ENCODE measurements around the gene WDR45B. TPM values are rescaled to one million over a fixed set of nuclear protein-coding genes. Genes with fewer than 3 reads are reported as not detected.
A peak's percentile ranks its signal among the peaks of the same experiment; 100 is the strongest.

The WDR45B gene
- total RNA-seq, 1 donor from 2014 or later = 63.1 TPM

GRCh38 chr17:82630212-82630611 is 18.0 kb downstream of the WDR45B start:
- H3K9me3 Mint-ChIP-seq = no peaks in the 10 kb centered on the region
- peaks cover 2% of the 10 kb centered on the region for H3K4me1 Mint-ChIP-seq (ENCODE audit: low read depth)
- H3K36me3 Mint-ChIP-seq (ENCODE audit: low read depth) = peaks cover 61% of the 10 kb centered on the region
- no peak overlapping the region for H3K27ac Mint-ChIP-seq
- H3K27me3 Mint-ChIP-seq (ENCODE audit: low read depth) = no peaks in the 10 kb centered on the region
- intact Hi-C loops (cut with micrococcal nuclease) = no loop called here
- no peak overlapping the region for H3K4me3 Mint-ChIP-seq (ENCODE audit: low read depth)
- no peak for DNase-seq (ENCODE audit: low spot score)

- no peak for DNase-seq (ENCODE audit: low spot score)
- peaks cover 64% of the 10 kb centered on the region for H3K36me3 Mint-ChIP-seq (ENCODE audit: low read depth)
- H3K4me3 Mint-ChIP-seq (ENCODE audit: low read depth) = no peak overlapping the region
- H3K4me1 Mint-ChIP-seq (ENCODE audit: low read depth) = peaks cover 2% of the 10 kb centered on the region
- no peaks in the 10 kb centered on the region for H3K9me3 Mint-ChIP-seq
- H3K27ac Mint-ChIP-seq = no peak overlapping the region
- intact Hi-C loops (cut with micrococcal nuclease) = no loop called here
- no peaks in the 10 kb centered on the region for H3K27me3 Mint-ChIP-seq (ENCODE audit: low read depth)
These were observed 18.5 kb downstream of the WDR45B start for GRCh38 chr17:82629748-82630147.

GRCh38 chr17:82627405-82627804 is 20.8 kb downstream of the WDR45B start:
- no peak for DNase-seq (ENCODE audit: low spot score)
- Mint-ChIP-seq H3K27ac (no peak overlapping the region), H3K4me1 (ENCODE audit: low read depth) (no peaks in the 10 kb centered on the region), H3K27me3 (ENCODE audit: low read depth) (no peaks in the 10 kb centered on the region), H3K4me3 (ENCODE audit: low read depth) (no peak overlapping the region), H3K9me3 (no peaks in the 10 kb centered on the region), H3K36me3 (ENCODE audit: low read depth) (peaks cover 66% of the 10 kb centered on the region)
- intact Hi-C loops (cut with micrococcal nuclease) = no loop called here

- Mint-ChIP-seq H3K9me3 (no peaks in the 10 kb centered on the region), H3K36me3 (ENCODE audit: low read depth) (peaks cover 70% of the 10 kb centered on the region), H3K27ac (no peak overlapping the region), H3K4me3 (ENCODE audit: low read depth) (no peak overlapping the region), H3K27me3 (ENCODE audit: low read depth) (no peaks in the 10 kb centered on the region), H3K4me1 (ENCODE audit: low read depth) (no peaks in the 10 kb centered on the region)
- DNase-seq (ENCODE audit: low spot score) = no peak
- intact Hi-C loops (cut with micrococcal nuclease) = no loop called here
These were observed 24.5 kb downstream of the WDR45B start for GRCh38 chr17:82623707-82624106.

GRCh38 chr17:82619641-82620040 is 28.6 kb downstream of the WDR45B start:
- H3K36me3 Mint-ChIP-seq (ENCODE audit: low read depth) = peaks cover 70% of the 10 kb centered on the region
- H3K9me3 Mint-ChIP-seq = no peaks in the 10 kb centered on the region
- no peak overlapping the region for H3K27ac Mint-ChIP-seq
- no peaks in the 10 kb centered on the region for H3K27me3 Mint-ChIP-seq (ENCODE audit: low read depth)
- intact Hi-C loops (cut with micrococcal nuclease) = no loop called here
- H3K4me1 Mint-ChIP-seq (ENCODE audit: low read depth) = no peaks in the 10 kb centered on the region
- no peak for DNase-seq (ENCODE audit: low spot score)
- no peak overlapping the region for H3K4me3 Mint-ChIP-seq (ENCODE audit: low read depth)

- no peaks in the 10 kb centered on the region for H3K4me1 Mint-ChIP-seq (ENCODE audit: low read depth)
- peaks cover 69% of the 10 kb centered on the region for H3K36me3 Mint-ChIP-seq (ENCODE audit: low read depth)
These were observed 29.0 kb downstream of the WDR45B start for GRCh38 chr17:82619211-82619610.

GRCh38 chr17:82616021-82616711 is 32.1 kb downstream of the WDR45B start:
- DNase-seq (ENCODE audit: low spot score) = no peak
- intact Hi-C loops (cut with micrococcal nuclease) = no loop called here
- no peaks in the 10 kb centered on the region for H3K27me3 Mint-ChIP-seq (ENCODE audit: low read depth)
- H3K36me3 Mint-ChIP-seq (ENCODE audit: low read depth) = peaks cover 60% of the 10 kb centered on the region
- no peaks in the 10 kb centered on the region for H3K4me1 Mint-ChIP-seq (ENCODE audit: low read depth)
- no peaks in the 10 kb centered on the region for H3K9me3 Mint-ChIP-seq
- no peak overlapping the region for H3K4me3 Mint-ChIP-seq (ENCODE audit: low read depth)
- H3K27ac Mint-ChIP-seq = no peak overlapping the region

More at GRCh38 chr17:82619211-82619610, 29.0 kb downstream of the WDR45B start:
- no peak for DNase-seq (ENCODE audit: low spot score)
- no peak overlapping the region for H3K27ac Mint-ChIP-seq
- H3K4me3 Mint-ChIP-seq (ENCODE audit: low read depth) = no peak overlapping the region
- no peaks in the 10 kb centered on the region for H3K27me3 Mint-ChIP-seq (ENCODE audit: low read depth)
- H3K9me3 Mint-ChIP-seq = no peaks in the 10 kb centered on the region
- intact Hi-C loops (cut with micrococcal nuclease) = no loop called here

GRCh38 chr17:82615084-82616020 is 32.9 kb downstream of the WDR45B start:
- H3K36me3 Mint-ChIP-seq (ENCODE audit: low read depth) = peaks cover 55% of the 10 kb centered on the region
- no peaks in the 10 kb centered on the region for H3K27me3 Mint-ChIP-seq (ENCODE audit: low read depth)
- no peaks in the 10 kb centered on the region for H3K9me3 Mint-ChIP-seq
- intact Hi-C loops (cut with micrococcal nuclease) = no loop called here
- no peak for DNase-seq (ENCODE audit: low spot score)
- no peak overlapping the region for H3K4me3 Mint-ChIP-seq (ENCODE audit: low read depth)
- H3K4me1 Mint-ChIP-seq (ENCODE audit: low read depth) = no peaks in the 10 kb centered on the region
- H3K27ac Mint-ChIP-seq = peak overlapping the region; percentile 33

GRCh38 chr17:82614095-82614631 is 34.1 kb downstream of the WDR45B start:
- Mint-ChIP-seq H3K27me3 (ENCODE audit: low read depth) (no peaks in the 10 kb centered on the region), H3K4me1 (ENCODE audit: low read depth) (no peaks in the 10 kb centered on the region), H3K9me3 (no peaks in the 10 kb centered on the region), H3K4me3 (ENCODE audit: low read depth) (no peak overlapping the region), H3K27ac (no peak overlapping the region), H3K36me3 (ENCODE audit: low read depth) (peaks cover 58% of the 10 kb centered on the region)
- no peak for DNase-seq (ENCODE audit: low spot score)
- intact Hi-C loops (cut with micrococcal nuclease) = no loop called here

- no peak for DNase-seq (ENCODE audit: low spot score)
- Mint-ChIP-seq H3K4me1 (ENCODE audit: low read depth) (no peaks in the 10 kb centered on the region), H3K4me3 (ENCODE audit: low read depth) (no peak overlapping the region), H3K9me3 (no peaks in the 10 kb centered on the region), H3K27ac (no peak overlapping the region), H3K36me3 (ENCODE audit: low read depth) (peaks cover 55% of the 10 kb centered on the region), H3K27me3 (ENCODE audit: low read depth) (no peaks in the 10 kb centered on the region)
- intact Hi-C loops (cut with micrococcal nuclease) = no loop called here
These were observed 34.8 kb downstream of the WDR45B start for GRCh38 chr17:82613283-82614094.

- Mint-ChIP-seq H3K36me3 (ENCODE audit: low read depth) (peaks cover 49% of the 10 kb centered on the region), H3K4me1 (ENCODE audit: low read depth) (no peaks in the 10 kb centered on the region), H3K9me3 (no peaks in the 10 kb centered on the region), H3K27ac (no peak overlapping the region), H3K4me3 (ENCODE audit: low read depth) (no peak overlapping the region), H3K27me3 (ENCODE audit: low read depth) (no peaks in the 10 kb centered on the region)
- DNase-seq (ENCODE audit: low spot score) = no peak
- intact Hi-C loops (cut with micrococcal nuclease) = no loop called here
These were observed 36.8 kb downstream of the WDR45B start for GRCh38 chr17:82611140-82612058.

- no peaks in the 10 kb centered on the region for H3K4me1 Mint-ChIP-seq (ENCODE audit: low read depth)
- no peaks in the 10 kb centered on the region for H3K27me3 Mint-ChIP-seq (ENCODE audit: low read depth)
- no peak for DNase-seq (ENCODE audit: low spot score)
- no peak overlapping the region for H3K27ac Mint-ChIP-seq
- H3K36me3 Mint-ChIP-seq (ENCODE audit: low read depth) = peaks cover 48% of the 10 kb centered on the region
- H3K9me3 Mint-ChIP-seq = no peaks in the 10 kb centered on the region
- H3K4me3 Mint-ChIP-seq (ENCODE audit: low read depth) = no peak overlapping the region
- intact Hi-C loops (cut with micrococcal nuclease) = no loop called here
These were observed 38.6 kb downstream of the WDR45B start for GRCh38 chr17:82609655-82610054.
